ENCODE measurements around the gene DNAJC16. TPM values are rescaled to one million over a fixed set of nuclear protein-coding genes. Genes with fewer than 3 reads are reported as not detected.

Gene DNAJC16
- total RNA-seq, 1 experiment from 2014 or later: 20.7 TPM

GRCh38 chr1:15543589-15544568 lies 17.2 kb downstream of the DNAJC16 start:
- WGBS (ENCODE audit: extremely low coverage, insufficient read length, low lambda C conversion rate): no CpG with 5 or more reads among the region's 12 CpGs
- H3K4me2 ChIP-seq (ENCODE audit: insufficient read depth, insufficient read length, low read length): no peak overlapping the region
- H3K27ac Mint-ChIP-seq: no peak overlapping the region; a peak in 2 of 7 replicates

More at GRCh38 chr1:15543589-15544568, 17.2 kb downstream of the DNAJC16 start:
- Mint-ChIP-seq H3K9me3 (no peaks in the 10 kb centered on the region), H3K4me3 (no peak overlapping the region), H3K4me1 (no peaks in the 10 kb centered on the region), H3K27me3 (ENCODE audit: low read depth) (no peaks in the 10 kb centered on the region), H3K36me3 (ENCODE audit: insufficient read depth in 1 of 3, low read depth in 3 of 3) (peaks cover 15 to 65% (median 38%) of the 10 kb centered on the region in 3 experiments; a peak in 6 of 7 replicates)
- Histone ChIP-seq H4K8ac (replicated peaks; ENCODE audit: insufficient read length, low read depth, low read length) (no peak overlapping the region), H3K9me3 (ENCODE audit: control insufficient read depth, low read depth, low read length) (no peaks in the 10 kb centered on the region), H3K23me2 (ENCODE audit: insufficient read length, low read depth, low read length, poor library complexity, severe bottlenecking) (no peaks in the 10 kb centered on the region), H2BK120ac (ENCODE audit: low read depth, low read length, poor library complexity, severe bottlenecking) (no peak overlapping the region), H3K23ac (ENCODE audit: insufficient read length, low read depth, low read length) (no peak overlapping the region), H2AK5ac (ENCODE audit: insufficient read length, low read length) (no peak overlapping the region), H3K79me1 (ENCODE audit: insufficient read depth, low read depth, low read length, poor library complexity, severe bottlenecking) (no peaks in the 10 kb centered on the region), H3K79me2 (ENCODE audit: insufficient read depth, low read length) (no peaks in the 10 kb centered on the region), H3K9ac (ENCODE audit: extremely low read depth, insufficient read length, low read length) (no peak overlapping the region), H2BK5ac (ENCODE audit: insufficient read length, low read length) (no peak overlapping the region), H4K5ac (ENCODE audit: insufficient read length, low read depth, low read length) (no peak overlapping the region), H3K27ac (ENCODE audit: insufficient read length, low read depth, low read length) (no peak overlapping the region), H4K20me1 (ENCODE audit: control insufficient read depth, insufficient read depth, insufficient read length) (no peaks in the 10 kb centered on the region), H3K4me1 (ENCODE audit: insufficient read depth, low read length) (no peaks in the 10 kb centered on the region), H3K56ac (ENCODE audit: insufficient read length, low read depth, low read length) (no peak overlapping the region), H3K18ac (ENCODE audit: insufficient read length, low read depth, low read length) (no peak overlapping the region), H2BK20ac (ENCODE audit: low read depth, low read length, poor library complexity, severe bottlenecking) (no peak overlapping the region), H2BK12ac (ENCODE audit: insufficient read length, low read depth, low read length) (no peak overlapping the region), H4K91ac (ENCODE audit: insufficient read length, low read depth, low read length) (no peak overlapping the region), H3K27me3 (ENCODE audit: insufficient read depth, low read length) (no peaks in the 10 kb centered on the region), H3T11ph (ENCODE audit: low read length) (no peak overlapping the region), H2AFZ (ENCODE audit: low read length) (no peak overlapping the region), H3K14ac (ENCODE audit: insufficient read depth, low read length) (no peak overlapping the region), H3K4ac (ENCODE audit: low read depth, low read length) (no peak overlapping the region), H2BK15ac (ENCODE audit: low read depth, low read length) (no peak overlapping the region)
- no peak for TF ChIP-seq CTCF (conservative IDR thresholded peaks at IDR 0.05)
- no peak for DNase-seq

All from H9 (cell line).